Erythroblast (primary cell): ENCODE measurements around the gene GABBR2.

Source experiments
- GATA1 ChIP-seq: IDR thresholded peaks from 2 replicates; pipeline ENCODE4 v1.6.1; 2011; ENCODE audit warnings: low read depth, mild to moderate bottlenecking, control low read depth, low read length, moderate library complexity
- POLR2A ChIP-seq: IDR thresholded peaks from 2 replicates; pipeline ENCODE4 v1.6.1; 2011; ENCODE audit warnings: mild to moderate bottlenecking, low read length

DNA sequence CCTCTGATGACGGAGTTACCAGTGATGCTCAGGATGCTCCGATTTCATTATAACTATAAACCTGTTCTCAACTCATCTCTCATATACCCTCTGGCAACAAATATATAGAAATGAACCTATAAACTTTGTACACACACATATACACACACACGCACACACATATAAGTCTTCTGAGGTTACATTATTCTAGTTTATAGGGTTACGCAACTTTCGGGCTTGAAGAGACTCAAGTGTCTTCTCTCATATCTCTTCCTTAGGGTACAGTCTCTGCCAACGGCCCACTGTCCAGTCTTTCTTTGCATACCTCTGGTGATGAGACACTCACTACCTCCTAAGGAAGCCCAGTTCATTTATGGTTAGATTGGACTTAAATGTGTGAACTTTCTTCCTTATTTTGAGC lies 383.9 kb downstream of the GABBR2 start:
- TF ChIP-seq POLR2A, result no peak
- no peak for TF ChIP-seq GATA1
